HepG2 (cell line): ENCODE data around the gene CIT. TPM values are rescaled to one million over a fixed set of nuclear protein-coding genes. Genes with fewer than 3 reads are reported as not detected.

ENCODE experiments used
- ATAC-seq: fragments of 200-7000 bp; cut with Tn5 transposase; 3 replicates; pipeline ENCODE4 v1.9.1; 2020; ENCODE audit warnings: mild to moderate bottlenecking, moderate library complexity
- BruUV-seq: library from RNA; stranded (reverse); fragments of 400-500 nt; replicated peaks from 2 replicates; lab custom pipeline; 2021; lab: Mats Ljungman, UMichigan
- CTCF ChIA-PET: fragments of 300-600 bp; formaldehyde crosslinking; extraction: SDS; loops from one replicate; lab custom pipeline; 2021; ENCODE audit warnings: low total read pairs, inconsistent platforms, low intra/inter-chr PET ratio; lab: Yijun Ruan, JAX
- POLR2A ChIA-PET: fragments of 350-600 bp; sonication (Branson Sonifier 250); formaldehyde crosslinking; loops from one replicate; lab custom pipeline; 2020; ENCODE audit warnings: antibody characterized with exemption, inconsistent platforms; lab: Yijun Ruan, JAX
- DNase-seq: peaks from one replicate; pipeline ENCODE4 v3.0.0-alpha.2; 2015; ENCODE audit warnings: low spot score
- FAIRE-seq: peaks from 3 replicates; lab custom pipeline; 2011; peaks lifted over from hg19 to GRCh38; lab: Jason Lieb, UNC
- H2AFZ ChIP-seq: one replicate; pipeline ENCODE4 v1.6.1; 2011; ENCODE audit warnings: low read length, inconsistent platforms
- H3K27ac ChIP-seq: fragments of 300-600 bp; 3 replicates; pipeline ENCODE4 v1.8.0; 2011; ENCODE audit warnings: mixed run types, mild to moderate bottlenecking, mixed read lengths, low read length, inconsistent platforms; ENCODE audit not compliant: insufficient read depth; ENCODE audit errors: extremely low read length
- H3K27me3 ChIP-seq, 2 experiments: fragments of 200-600 bp in 1 of 2; 2 replicates in 1 of 2; 3 replicates in 1 of 2; pipeline versions ENCODE4 v1.6.0 to v1.8.0; 2011; ENCODE audit warnings: low read length in 2 of 2, mild to moderate bottlenecking in 2 of 2, moderate library complexity in 2 of 2, inconsistent platforms in 1 of 2; ENCODE audit not compliant: insufficient read depth in 2 of 2, control insufficient read depth in 1 of 2
- H3K36me3 ChIP-seq, 2 experiments: fragments of 200-600 bp in 1 of 2; replicated peaks in 1 of 2; 2 replicates in 1 of 2; 3 replicates in 1 of 2; pipeline versions ENCODE4 v1.5.1 to v1.8.0; 2011; ENCODE audit warnings: low read length in 2 of 2, inconsistent platforms in 1 of 2; ENCODE audit not compliant: insufficient read depth in 2 of 2, control insufficient read depth in 1 of 2
- H3K4me1 ChIP-seq: 2 replicates; pipeline ENCODE4 v1.5.1; 2012; ENCODE audit warnings: low read length, inconsistent platforms; ENCODE audit not compliant: insufficient read depth
- H3K4me2 ChIP-seq: 2 replicates; pipeline ENCODE4 v1.6.0; 2011; ENCODE audit warnings: low read depth, low read length, inconsistent platforms
- H3K4me3 ChIP-seq, 3 experiments: fragments of 200-600 bp in 1 of 3; sonication (generic), shearing (Covaris generic) in 1 of 3; replicated peaks in 1 of 3; 2 replicates each; pipeline ENCODE4 v1.5.1; 2011 to 2016; ENCODE audit warnings: low read length in 3 of 3, inconsistent platforms in 2 of 3, low read depth in 2 of 3, mild to moderate bottlenecking in 2 of 3, control low read depth in 1 of 3, mixed read lengths in 1 of 3; ENCODE audit not compliant: insufficient read depth in 1 of 3
- H3K79me2 ChIP-seq: one replicate; pipeline ENCODE4 v1.6.1; 2011; ENCODE audit warnings: low read length, inconsistent platforms; ENCODE audit not compliant: insufficient read depth
- H3K9ac ChIP-seq: 2 replicates; pipeline ENCODE4 v1.6.0; 2011; ENCODE audit warnings: mild to moderate bottlenecking, low read depth, low read length, inconsistent platforms; ENCODE audit not compliant: insufficient read depth
- H3K9me3 ChIP-seq: 2 replicates; pipeline ENCODE4 v1.5.1; 2012; ENCODE audit warnings: mild to moderate bottlenecking, low read length
- H4K20me1 ChIP-seq: 2 replicates; pipeline ENCODE4 v1.6.0; 2011; ENCODE audit warnings: inconsistent platforms, mild to moderate bottlenecking, low read length, moderate library complexity; ENCODE audit not compliant: insufficient read depth
- EHMT2 ChIP-seq: fragments of 200-600 bp; sonication (generic); IDR thresholded peaks from 2 replicates; pipeline ENCODE4 v1.7.0; 2017; ENCODE audit warnings: antibody characterized with exemption, low read depth, low read length, borderline replicate concordance
- HMG20A ChIP-seq: IDR thresholded peaks from 2 replicates; pipeline ENCODE4 v1.6.1; 2016; ENCODE audit warnings: borderline replicate concordance
- HOXA9 ChIP-seq: sonication (generic); formaldehyde crosslinking; IDR thresholded peaks from 2 replicates; pipeline ENCODE4 v1.8.1; 2022; ENCODE audit warnings: missing genetic modification reagents, mild to moderate bottlenecking, moderate library complexity, borderline replicate concordance
- KDM4B ChIP-seq: sonication (generic); formaldehyde crosslinking; IDR thresholded peaks from 2 replicates; pipeline ENCODE4 v1.4.0; 2020; ENCODE audit warnings: missing genetic modification reagents
- KLF12 ChIP-seq: sonication (generic); formaldehyde crosslinking; IDR thresholded peaks from 2 replicates; pipeline ENCODE4 v1.4.0; 2020; ENCODE audit warnings: missing genetic modification reagents, borderline replicate concordance
- MEIS2 ChIP-seq: sonication (generic); formaldehyde crosslinking; IDR thresholded peaks from 2 replicates; pipeline ENCODE4 v1.9.0; 2021; ENCODE audit warnings: mild to moderate bottlenecking, missing genetic modification reagents
- NR2F6 ChIP-seq, 2 experiments: IDR thresholded peaks; 2 replicates each; pipeline ENCODE4 v1.6.1; 2016; ENCODE audit warnings: antibody characterized with exemption in 1 of 2, mild to moderate bottlenecking in 1 of 2
- PHF5A ChIP-seq: IDR thresholded peaks from one replicate; pipeline ENCODE4 v1.6.1; 2018; ENCODE audit warnings: low read depth, missing genetic modification reagents; ENCODE audit not compliant: unreplicated experiment
- RAD21 ChIP-seq: fragments of 450-650 bp; formaldehyde crosslinking; IDR thresholded peaks from 2 replicates; pipeline ENCODE4 v1.5.0; 2020; ENCODE audit warnings: mild to moderate bottlenecking
- RCOR2 ChIP-seq: IDR thresholded peaks from 2 replicates; pipeline ENCODE4 v1.6.1; 2016; ENCODE audit warnings: missing biosample characterization, missing genetic modification reagents
- THYN1 ChIP-seq: sonication (generic); formaldehyde crosslinking; IDR thresholded peaks from 2 replicates; pipeline ENCODE4 v1.8.1; 2023; ENCODE audit warnings: low read depth, mild to moderate bottlenecking, moderate library complexity, missing genetic modification reagents, borderline replicate concordance
- XRCC5 ChIP-seq: fragments of 200-400 bp; formaldehyde crosslinking; optimal IDR thresholded peaks from 2 replicates; pipeline ENCODE3; 2017; ENCODE audit warnings: mild to moderate bottlenecking, low read length
- ZNF33B ChIP-seq: sonication (generic); formaldehyde crosslinking; IDR thresholded peaks from 2 replicates; pipeline ENCODE4 v1.5.1; 2020; ENCODE audit warnings: mild to moderate bottlenecking, missing genetic modification reagents
- ZNF343 ChIP-seq: sonication (generic); formaldehyde crosslinking; IDR thresholded peaks from 2 replicates; pipeline ENCODE4 v1.4.0; 2020; ENCODE audit warnings: mild to moderate bottlenecking, missing genetic modification reagents
- ZNF768 ChIP-seq: sonication (generic); formaldehyde crosslinking; IDR thresholded peaks from 2 replicates; pipeline ENCODE4 v1.4.0; 2020; ENCODE audit warnings: missing genetic modification reagents
- ZNF83 ChIP-seq: sonication (generic); formaldehyde crosslinking; IDR thresholded peaks from 2 replicates; pipeline ENCODE4 v1.4.0; 2020; ENCODE audit warnings: missing genetic modification reagents, mild to moderate bottlenecking, borderline replicate concordance
- WGBS: methylation state at CpG from one replicate; pipeline ENCODE4 v1.1.6; 2017; ENCODE audit warnings: low lambda C conversion rate; 5-methylcytosine and 5-hydroxymethylcytosine counted together
- in situ Hi-C: cut with HindIII; loops from 2 replicates; pipeline ENCODE4 v1.10.0; 2017; ENCODE audit warnings: low pct_unique_long_range_greater_than_20kb; ENCODE audit not compliant: extremely low pct_ligation_motif_present
- intact Hi-C: fragments of 100-400 bp; cut with micrococcal nuclease; formaldehyde crosslinking; loops from one replicate; pipeline ENCODE4 v1.10.0; 2022; ENCODE audit not compliant: unreplicated experiment
- polyA plus RNA-seq, 8 experiments: library from polyadenylated mRNA; depleted of rRNA in 3 of 8; stranded (reverse) in 7 of 8; unstranded in 1 of 8; fragments of >200 nt; fragmentation: Illumina TruSeq in 4 of 8; extraction: Trizol in 4 of 8; gene quantifications; 2 replicates each; pipeline versions ENCODE4 v1.2.1 to v1.2.3, GENCODE V29; 2011 to 2016; ENCODE audit warnings: low read depth in 4 of 8, missing spikeins in 1 of 8, mixed read lengths in 1 of 8; ENCODE audit not compliant: insufficient read depth in 1 of 8
- total RNA-seq, 5 experiments: library from RNA; depleted of rRNA; stranded (reverse); fragments of >200 nt; fragmentation: Illumina TruSeq; extraction: Trizol; gene quantifications; 2 replicates each; pipeline ENCODE4 v1.2.3, GENCODE V29; 2016; ENCODE audit warnings: low read depth in 1 of 5
- TF ChIP-seq, protein P1 (sequence below): conservative IDR thresholded peaks from 2 replicates; pipeline ENCODE4 v1.6.1; 2018; ENCODE audit warnings: missing genetic modification reagents
- TF ChIP-seq, protein P2 (sequence below): sonication (generic); formaldehyde crosslinking; IDR thresholded peaks from 2 replicates; pipeline ENCODE4 v1.4.0; 2020; ENCODE audit warnings: mild to moderate bottlenecking, missing genetic modification reagents

CIT gene
- total and polyA plus RNA-seq, 2 of the 13 experiments (the other 11 are each of a cell fraction or from before 2014, with no cell fraction given) = 7.7 to 11.7 TPM

DNA sequence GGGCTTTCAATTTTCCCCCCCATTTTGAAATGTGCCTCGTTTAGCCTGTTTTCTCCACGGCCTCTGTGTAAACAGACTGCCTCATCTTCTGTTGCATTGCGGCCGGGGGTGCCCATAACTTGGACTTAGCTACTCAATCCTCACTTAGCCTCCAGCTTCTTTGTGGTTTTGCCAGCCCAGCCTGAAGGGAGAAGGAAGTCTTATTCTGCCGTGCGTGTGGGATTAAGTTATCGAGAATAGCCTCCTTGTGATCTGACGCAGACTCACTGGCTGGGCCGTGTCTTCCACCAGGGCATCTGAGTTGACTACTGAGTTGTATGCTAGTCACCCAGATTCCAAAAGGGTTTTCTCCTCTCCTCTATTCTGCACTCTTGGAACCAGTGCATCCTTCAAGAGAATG, 201.1 kb downstream of the CIT start:
- no peak overlapping the region for H2AFZ ChIP-seq
- FAIRE-seq = no peak
- no peak overlapping the region for H3K9ac ChIP-seq
- H3K4me2 ChIP-seq = no peak overlapping the region
- H3K27me3 ChIP-seq = no peaks in the 10 kb centered on the region
- no peak for DNase-seq
- WGBS = 94% methylated on average over 9 of the region's 9 CpGs
- H3K36me3 ChIP-seq = peaks cover 43 to 97% of the 10 kb centered on the region in 2 experiments
- in situ Hi-C loops (no loop called here), intact Hi-C loops (no loop called here)
- H3K4me3 ChIP-seq = no peak overlapping the region
- no TSS peak for BruUV-seq
- ChIA-PET CTCF (no interaction called here), POLR2A (no interaction called here)
- TF ChIP-seq ZNF83 = no peak
- TF ChIP-seq PHF5A = no peak
- TF ChIP-seq ZNF33B (CRISPR knock-in tag) = no peak
- no peak for TF ChIP-seq RAD21 (CRISPR knock-in tag)
- TF ChIP-seq, protein P1, sequence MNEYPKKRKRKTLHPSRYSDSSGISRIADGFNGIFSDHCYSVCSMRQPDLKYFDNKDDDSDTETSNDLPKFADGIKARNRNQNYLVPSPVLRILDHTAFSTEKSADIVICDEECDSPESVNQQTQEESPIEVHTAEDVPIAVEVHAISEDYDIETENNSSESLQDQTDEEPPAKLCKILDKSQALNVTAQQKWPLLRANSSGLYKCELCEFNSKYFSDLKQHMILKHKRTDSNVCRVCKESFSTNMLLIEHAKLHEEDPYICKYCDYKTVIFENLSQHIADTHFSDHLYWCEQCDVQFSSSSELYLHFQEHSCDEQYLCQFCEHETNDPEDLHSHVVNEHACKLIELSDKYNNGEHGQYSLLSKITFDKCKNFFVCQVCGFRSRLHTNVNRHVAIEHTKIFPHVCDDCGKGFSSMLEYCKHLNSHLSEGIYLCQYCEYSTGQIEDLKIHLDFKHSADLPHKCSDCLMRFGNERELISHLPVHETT (CRISPR knock-in tag) = no peak
- TF ChIP-seq ZNF343 (CRISPR knock-in tag) = no peak
- no peak for TF ChIP-seq HOXA9 (CRISPR knock-in tag)
- no peak for TF ChIP-seq EHMT2
- TF ChIP-seq XRCC5 = no peak
- TF ChIP-seq KLF12 (CRISPR knock-in tag) = no peak
- no peak for TF ChIP-seq MEIS2 (CRISPR knock-in tag)
- TF ChIP-seq, protein P2, sequence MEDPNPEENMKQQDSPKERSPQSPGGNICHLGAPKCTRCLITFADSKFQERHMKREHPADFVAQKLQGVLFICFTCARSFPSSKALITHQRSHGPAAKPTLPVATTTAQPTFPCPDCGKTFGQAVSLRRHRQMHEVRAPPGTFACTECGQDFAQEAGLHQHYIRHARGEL (CRISPR knock-in tag) = no peak
- no peak for TF ChIP-seq KDM4B (CRISPR knock-in tag)
- no peak for TF ChIP-seq NR2F6 (IDR thresholded peaks at IDR 0.05)
- TF ChIP-seq NR2F6 (CRISPR knock-in tag; IDR thresholded peaks at IDR 0.05) = no peak
- no peak for TF ChIP-seq THYN1 (CRISPR knock-in tag)
- TF ChIP-seq HMG20A (CRISPR knock-in tag) = no peak
- no peak for TF ChIP-seq ZNF768 (CRISPR knock-in tag)
- no peak for TF ChIP-seq RCOR2
- ATAC-seq = no peak
- H3K27ac ChIP-seq = no peak overlapping the region
- H3K4me1 ChIP-seq = peaks cover 31% of the 10 kb centered on the region
- H4K20me1 ChIP-seq = 0 out of 2 replicates have a peak, but pooled peaks cover 2% of the 10 kb centered on the region
- peaks cover under 1% of the 10 kb centered on the region for H3K79me2 ChIP-seq
- no peaks in the 10 kb centered on the region for H3K9me3 ChIP-seq
